ENCODE data around the gene TENT5A.

GRCh38 chr6:81762132-81762531 lies 9.7 kb upstream of the TENT5A start:
- no peak for TF ChIP-seq CTCF (conservative IDR thresholded peaks at IDR 0.05; ENCODE audit: low read depth, low read length)
- TF ChIP-seq EZH2phosphoT487 (IDR thresholded peaks at IDR 0.05; ENCODE audit: borderline replicate concordance, low read length): no peak

Data from PC-3 (cell line).